K562 (cell line): ENCODE measurements around the gene PRPF38A. TPM values are rescaled to one million over a fixed set of nuclear protein-coding genes. Genes with fewer than 3 reads are reported as not detected.

Experiments
- BCOR ChIP-seq: fragments of 450-650 bp; IDR thresholded peaks from 2 replicates; pipeline ENCODE4 v1.6.1; 2016
- CHD1 ChIP-seq: fragments of 200-600 bp; sonication (generic); IDR thresholded peaks from one replicate; pipeline ENCODE4 v1.6.1; 2012; ENCODE audit warnings: mild to moderate bottlenecking, moderate library complexity, low read length, inconsistent platforms
- CREM ChIP-seq: IDR thresholded peaks from 2 replicates; pipeline ENCODE4 v1.6.1; 2014; ENCODE audit warnings: antibody characterized with exemption, low read depth
- E2F4 ChIP-seq: sonication (generic); formaldehyde crosslinking; IDR thresholded peaks from 2 replicates; pipeline ENCODE4 v1.8.0; 2022; ENCODE audit warnings: mild to moderate bottlenecking, low read depth, missing genetic modification reagents
- FOSL1 ChIP-seq: fragments of 200-800 bp; sonication (Bioruptor generic); conservative IDR thresholded peaks from 2 replicates; pipeline ENCODE4 v1.6.1; 2016; ENCODE audit warnings: missing genetic modification characterization, missing compliant biosample characterization
- FOXA1 ChIP-seq: fragments of 450-650 bp; IDR thresholded peaks from 2 replicates; pipeline ENCODE4 v1.6.1; 2016; ENCODE audit warnings: mild to moderate bottlenecking, borderline replicate concordance
- GATAD2A ChIP-seq: fragments of 450-650 bp; IDR thresholded peaks from 2 replicates; pipeline ENCODE4 v1.6.1; 2017
- HINFP ChIP-seq: fragments of 450-650 bp; conservative IDR thresholded peaks from 2 replicates; pipeline ENCODE4 v1.6.1; 2016; ENCODE audit warnings: missing genetic modification characterization, low read depth, mild to moderate bottlenecking, control low read depth, missing compliant biosample characterization
- HNRNPL ChIP-seq: fragments of 200-400 bp; formaldehyde crosslinking; IDR thresholded peaks from 2 replicates; pipeline ENCODE4 v1.6.1; 2017; ENCODE audit warnings: low read depth, mild to moderate bottlenecking, low read length
- KAT7 ChIP-seq: sonication (generic); formaldehyde crosslinking; IDR thresholded peaks from 2 replicates; pipeline ENCODE4 v1.8.0; 2022; ENCODE audit warnings: missing genetic modification reagents, mild to moderate bottlenecking, borderline replicate concordance
- MAFF ChIP-seq: IDR thresholded peaks from 2 replicates; pipeline ENCODE4 v1.6.1; 2012; ENCODE audit warnings: low read length, improper control_type of control experiment
- MTA1 ChIP-seq: fragments of 450-650 bp; IDR thresholded peaks from 2 replicates; pipeline ENCODE4 v1.6.1; 2017; ENCODE audit warnings: borderline replicate concordance
- NFE2 ChIP-seq: IDR thresholded peaks from 2 replicates; pipeline ENCODE4 v1.6.1; 2014; ENCODE audit warnings: antibody characterized with exemption, low read depth
- NFRKB ChIP-seq: fragments of 450-650 bp; IDR thresholded peaks from 2 replicates; pipeline ENCODE4 v1.6.1; 2016; ENCODE audit warnings: low read depth
- PHF8 ChIP-seq: fragments of 200-600 bp; sonication (generic); IDR thresholded peaks from 2 replicates; pipeline ENCODE4 v1.6.1; 2012; ENCODE audit warnings: mixed run types, mild to moderate bottlenecking, inconsistent platforms, low read length, moderate library complexity, borderline replicate concordance
- SMARCE1 ChIP-seq: fragments of 450-650 bp; IDR thresholded peaks from 2 replicates; pipeline ENCODE4 v1.7.1; 2016; ENCODE audit warnings: mild to moderate bottlenecking
- ZNF143 ChIP-seq: sonication (generic); formaldehyde crosslinking; IDR thresholded peaks from 2 replicates; pipeline ENCODE4 v1.9.0; 2022; ENCODE audit warnings: mild to moderate bottlenecking, missing genetic modification reagents
- ZNF318 ChIP-seq, 2 experiments: fragments of 450-650 bp; IDR thresholded peaks; 2 replicates each; pipeline ENCODE4 v1.6.1; 2016; ENCODE audit warnings: mild to moderate bottlenecking in 2 of 2, borderline replicate concordance in 1 of 2, low read depth in 1 of 2, moderate library complexity in 1 of 2
- ZNF57 ChIP-seq: fragments of 450-650 bp; formaldehyde crosslinking; IDR thresholded peaks from 2 replicates; pipeline ENCODE4 v1.4.0; 2020; ENCODE audit warnings: mild to moderate bottlenecking, moderate library complexity
- polyA plus RNA-seq, 8 experiments: library from polyadenylated mRNA; depleted of rRNA in 4 of 8; stranded (reverse) in 5 of 8; unstranded in 3 of 8; fragments of >200 nt; fragmentation: Nextera tagmentation in 2 of 8; fragmentation: Illumina TruSeq in 1 of 8; extraction: Ambion mirVana in 2 of 8; extraction: Trizol in 1 of 8; gene quantifications; 2 replicates each; pipeline versions ENCODE4 v1.2.1 to v1.2.3, GENCODE V29; 2011 to 2014; ENCODE audit warnings: inconsistent platforms in 1 of 8, missing spikeins in 1 of 8
- total RNA-seq, 7 experiments: library from RNA; depleted of rRNA in 6 of 7; stranded (reverse); fragments of >200 nt in 6 of 7; fragmentation: Illumina TruSeq in 2 of 7; extraction: Trizol in 2 of 7; gene quantifications; 2 replicates each; pipeline versions ENCODE4 v1.2.1 to v1.2.3, GENCODE V29; 2011 to 2021; ENCODE audit warnings: low replicate concordance in 1 of 7

PRPF38A gene
- total and polyA plus RNA-seq, 9 of the 15 experiments (the other 6 are each of a cell fraction or from before 2014, with no cell fraction given) = 53.6 to 198 (median 89.2) TPM

GRCh38 chr1:52365071-52365745 is 39.2 kb upstream of the PRPF38A start (continued):
- TF ChIP-seq FOSL1 (tag) (peak; percentile 93), ZNF57 (CRISPR knock-in tag) (no peak), MAFF (peak; percentile 84), CREM (peak; percentile 73), HNRNPL (no peak), E2F4 (peak; percentile 38; the same call in 1 of the 2 replicates), SMARCE1 (peak; percentile 78), ZNF318 (IDR thresholded peaks at IDR 0.05; ENCODE audit: borderline replicate concordance in 1 of 2, low read depth in 1 of 2) (peak in 1 of 2 experiments; percentile 77; a peak in 2 of 4 replicates), CHD1 (no peak), PHF8 (no peak), ZNF143 (CRISPR knock-in tag) (no peak), KAT7 (CRISPR knock-in tag) (no peak), MTA1 (no peak; the same call in 1 of the 2 replicates), NFE2 (peak; percentile 86), BCOR (0 out of 2 replicates have a peak, but pooled peaks have one; percentile 31), HINFP (no peak), GATAD2A (no peak), NFRKB (peak; percentile 82; the same call in 1 of the 2 replicates), FOXA1 (no peak)
